Measurements from ENCODE around the gene AACS. TPM values are rescaled to one million over a fixed set of nuclear protein-coding genes. Genes with fewer than 3 reads are reported as not detected.

Gene AACS
- total and polyA plus RNA-seq, 10 donors = 5.1 to 18.9 (median 11.4) TPM

DNA sequence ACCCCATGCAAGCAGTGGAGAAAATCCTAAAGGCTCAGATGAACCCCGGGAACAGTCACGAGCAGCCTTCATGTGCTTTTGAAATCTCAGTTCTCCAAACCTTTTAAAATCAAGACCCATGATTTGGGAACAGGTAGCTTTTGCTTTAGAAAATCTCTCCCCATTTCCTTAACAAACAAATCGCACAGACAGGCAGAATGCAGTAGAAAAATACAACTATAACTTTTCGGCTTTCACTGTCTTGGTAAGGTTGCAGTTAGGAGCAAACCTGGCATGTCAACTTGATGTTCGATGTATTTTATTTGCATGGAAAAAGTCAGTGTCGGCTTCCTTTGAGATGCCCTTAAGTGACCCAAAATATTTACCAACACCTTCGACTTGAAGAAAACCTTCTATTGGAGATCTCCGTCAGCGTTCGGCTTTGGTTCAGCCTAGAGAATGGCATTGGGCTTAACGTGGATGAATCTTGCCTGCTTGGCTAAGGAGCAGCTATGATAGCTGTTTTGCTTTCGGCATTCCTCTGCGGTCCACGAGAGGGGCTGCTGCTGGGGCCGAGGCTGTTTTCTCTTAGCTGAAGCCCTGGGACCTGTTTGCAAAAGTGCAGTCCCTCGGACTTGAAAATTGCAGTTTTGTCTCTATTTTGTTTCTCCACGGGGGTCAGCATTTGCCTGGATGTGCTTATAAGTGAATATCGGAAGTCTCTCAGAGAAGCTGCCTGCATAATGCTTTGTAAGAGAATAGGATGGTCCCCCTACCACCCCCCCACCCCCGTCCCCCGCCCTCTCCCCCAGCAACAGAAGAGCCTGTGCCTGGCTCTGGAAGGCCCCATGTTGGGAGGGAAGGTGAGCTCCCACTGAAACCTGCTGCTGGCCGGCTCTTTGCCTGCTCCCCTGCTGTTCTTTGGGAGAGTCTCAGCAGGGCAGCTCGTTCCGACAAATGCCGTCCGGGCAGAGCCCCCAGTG, 122.8 kb downstream of the AACS start:
- no peak overlapping the region for H3K27ac ChIP-seq
- no peaks in the 10 kb centered on the region for H3K36me3 ChIP-seq
- DNase-seq = no peak
- H3K4me1 ChIP-seq = peaks cover 13 to 36% (median 26%) of the 10 kb centered on the region in 6 donors
- no peak overlapping the region for H3K4me3 ChIP-seq
- 4 to 7% (median 5%) methylated on average over 22 to 25 of the region's 25 CpGs for WGBS, 5 donors
- peaks cover 3 to 92% (median 69%) of the 10 kb centered on the region in 7 donors for H3K27me3 ChIP-seq (replicated peaks in 1 of 7)
- no peaks in the 10 kb centered on the region for H3K9me3 ChIP-seq
- TF ChIP-seq POLR2A (IDR thresholded peaks at IDR 0.05) = no peak
- TF ChIP-seq, protein P1, sequence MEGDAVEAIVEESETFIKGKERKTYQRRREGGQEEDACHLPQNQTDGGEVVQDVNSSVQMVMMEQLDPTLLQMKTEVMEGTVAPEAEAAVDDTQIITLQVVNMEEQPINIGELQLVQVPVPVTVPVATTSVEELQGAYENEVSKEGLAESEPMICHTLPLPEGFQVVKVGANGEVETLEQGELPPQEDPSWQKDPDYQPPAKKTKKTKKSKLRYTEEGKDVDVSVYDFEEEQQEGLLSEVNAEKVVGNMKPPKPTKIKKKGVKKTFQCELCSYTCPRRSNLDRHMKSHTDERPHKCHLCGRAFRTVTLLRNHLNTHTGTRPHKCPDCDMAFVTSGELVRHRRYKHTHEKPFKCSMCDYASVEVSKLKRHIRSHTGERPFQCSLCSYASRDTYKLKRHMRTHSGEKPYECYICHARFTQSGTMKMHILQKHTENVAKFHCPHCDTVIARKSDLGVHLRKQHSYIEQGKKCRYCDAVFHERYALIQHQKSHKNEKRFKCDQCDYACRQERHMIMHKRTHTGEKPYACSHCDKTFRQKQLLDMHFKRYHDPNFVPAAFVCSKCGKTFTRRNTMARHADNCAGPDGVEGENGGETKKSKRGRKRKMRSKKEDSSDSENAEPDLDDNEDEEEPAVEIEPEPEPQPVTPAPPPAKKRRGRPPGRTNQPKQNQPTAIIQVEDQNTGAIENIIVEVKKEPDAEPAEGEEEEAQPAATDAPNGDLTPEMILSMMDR (IDR thresholded peaks at IDR 0.05 in 8 of 11, conservative IDR thresholded peaks at IDR 0.05 in 3 of 11) = no peak
- TF ChIP-seq POLR2AphosphoS5 (IDR thresholded peaks at IDR 0.05) = no peak
- intact Hi-C loops (cut with DNase I; ENCODE audit: low total_unique reads) = loop anchor here (10.0 kb wide), 2 partner anchors 217 to 1687 kb away; no protein-coding TSS in a partner anchor

DNA sequence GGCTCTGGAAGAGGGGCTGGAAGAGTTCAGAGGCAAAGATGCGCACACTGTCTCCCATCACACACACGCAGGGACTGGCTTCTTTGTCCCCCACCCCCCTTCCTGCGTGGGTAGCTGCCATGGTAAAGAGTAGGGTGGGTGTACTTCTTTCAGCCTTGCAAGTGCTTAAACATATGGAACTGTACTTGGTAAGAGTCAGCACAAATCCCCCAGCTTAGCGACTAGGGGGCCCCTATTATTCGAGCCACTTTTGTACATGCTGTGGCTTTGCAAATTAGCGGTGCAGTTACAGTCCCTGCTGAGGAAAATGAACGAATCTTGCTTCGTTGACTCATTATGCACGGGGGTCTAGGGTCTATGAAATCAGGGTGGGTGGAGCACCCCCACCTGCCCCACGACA, 123.8 kb downstream of the AACS start:
- TF ChIP-seq POLR2A (IDR thresholded peaks at IDR 0.05) (no peak), POLR2AphosphoS5 (IDR thresholded peaks at IDR 0.05) (no peak)
- TF ChIP-seq, protein P1 (IDR thresholded peaks at IDR 0.05 in 8 of 11, conservative IDR thresholded peaks at IDR 0.05 in 3 of 11) = no peak
- H3K36me3 ChIP-seq = no peaks in the 10 kb centered on the region
- peaks cover 8 to 28% (median 20%) of the 10 kb centered on the region in 6 donors for H3K4me1 ChIP-seq
- 10 to 14% (median 11%) methylated on average over 10 of the region's 10 CpGs for WGBS, 5 donors
- no peaks in the 10 kb centered on the region for H3K9me3 ChIP-seq
- peaks cover 3 to 92% (median 60%) of the 10 kb centered on the region in 7 donors for H3K27me3 ChIP-seq (replicated peaks in 1 of 7)
- H3K4me3 ChIP-seq = no peak overlapping the region
- no peak overlapping the region for H3K27ac ChIP-seq
- DNase-seq = no peak
- intact Hi-C loops (cut with DNase I; ENCODE audit: low total_unique reads) = loop anchor here (10.0 kb wide), 2 partner anchors 216 to 1686 kb away; no protein-coding TSS in a partner anchor

DNA sequence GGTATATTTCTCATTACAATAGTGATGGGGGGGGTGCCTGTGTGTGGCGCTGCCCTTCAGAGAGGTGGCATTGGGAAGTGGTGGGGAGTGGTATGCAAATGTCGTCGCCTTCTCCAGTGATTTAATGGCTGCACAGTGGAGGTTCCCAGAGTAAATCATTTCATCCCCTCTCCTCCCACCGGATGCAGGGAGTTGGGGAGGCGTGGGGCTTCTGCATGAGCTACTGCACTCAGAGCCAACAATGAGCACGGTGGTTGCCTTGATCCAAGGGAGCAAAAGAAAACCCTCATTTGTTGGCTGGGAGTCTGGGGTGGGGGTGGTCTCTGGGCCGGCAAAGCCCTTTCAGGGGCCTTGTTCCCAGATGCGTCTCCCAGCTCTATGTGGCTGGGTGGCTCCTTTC, 124.3 kb downstream of the AACS start:
- Histone ChIP-seq H3K27me3 (replicated peaks in 1 of 7) (peaks cover 3 to 92% (median 55%) of the 10 kb centered on the region in 7 donors), H3K4me1 (peaks cover 8 to 28% (median 20%) of the 10 kb centered on the region in 6 donors), H3K9me3 (no peaks in the 10 kb centered on the region), H3K4me3 (no peak overlapping the region), H3K36me3 (no peaks in the 10 kb centered on the region), H3K27ac (no peak overlapping the region)
- intact Hi-C loops (cut with DNase I; ENCODE audit: low total_unique reads) = loop anchor here (10.0 kb wide), 2 partner anchors 215 to 1685 kb away; no protein-coding TSS in a partner anchor
- no peak for DNase-seq
- TF ChIP-seq POLR2AphosphoS5 (IDR thresholded peaks at IDR 0.05) (no peak), POLR2A (IDR thresholded peaks at IDR 0.05) (no peak)
- TF ChIP-seq, protein P1 (IDR thresholded peaks at IDR 0.05 in 8 of 11, conservative IDR thresholded peaks at IDR 0.05 in 3 of 11) = no peak
- WGBS, 5 donors = 11 to 34% (median 15%) methylated on average over 8 of the region's 8 CpGs

All from spleen (tissue), 11 donors.